GM23338 (cell line): Measurements from ENCODE around the gene PPP2R2B. TPM values are rescaled to one million over a fixed set of nuclear protein-coding genes. Genes with fewer than 3 reads are reported as not detected.
A peak's percentile ranks its signal among the peaks of the same experiment; 100 is the strongest.

Experiments used
- ATAC-seq: fragments of 200-7000 bp; cut with Tn5 transposase; 3 replicates; pipeline ENCODE4 v1.9.1; 2020
- DNase-seq: peaks from one replicate; pipeline ENCODE4 v3.0.0-alpha.2; 2015; ENCODE audit warnings: low spot score
- H2AFZ ChIP-seq: fragments of 200-600 bp; sonication (generic); 2 replicates; pipeline ENCODE4 v1.8.0; 2016; ENCODE audit warnings: antibody characterized with exemption, mild to moderate bottlenecking, moderate library complexity
- H3F3A ChIP-seq: fragments of 200-600 bp; sonication (generic); replicated peaks from 2 replicates; pipeline ENCODE4 v1.8.0; 2017; ENCODE audit warnings: antibody characterized with exemption, mixed run types, low read depth
- H3K27ac ChIP-seq: fragments of 200-600 bp; sonication (generic); 2 replicates; pipeline ENCODE4 v1.6.1; 2016; ENCODE audit warnings: low read depth
- H3K27me3 ChIP-seq: fragments of 200-600 bp; sonication (generic); 2 replicates; pipeline ENCODE4 v1.8.0; 2016; ENCODE audit warnings: mild to moderate bottlenecking, mixed run types, moderate library complexity; ENCODE audit not compliant: insufficient read depth
- H3K36me3 ChIP-seq: fragments of 200-600 bp; sonication (generic); 2 replicates; pipeline ENCODE4 v1.8.0; 2016; ENCODE audit warnings: mild to moderate bottlenecking; ENCODE audit not compliant: insufficient read depth
- H3K4me1 ChIP-seq: fragments of 200-600 bp; sonication (generic); 2 replicates; pipeline ENCODE4 v1.8.0; 2016; ENCODE audit warnings: mild to moderate bottlenecking, moderate library complexity; ENCODE audit not compliant: insufficient read depth
- H3K4me2 ChIP-seq: fragments of 200-600 bp; sonication (generic); 2 replicates; pipeline ENCODE4 v1.7.1; 2017; ENCODE audit warnings: mixed run types
- H3K4me3 ChIP-seq: fragments of 200-600 bp; sonication (generic); 2 replicates; pipeline ENCODE4 v1.6.1; 2016; ENCODE audit warnings: mixed run types
- H3K79me2 ChIP-seq: fragments of 200-600 bp; sonication (generic); replicated peaks from 2 replicates; pipeline ENCODE4 v1.8.0; 2017; ENCODE audit warnings: mild to moderate bottlenecking; ENCODE audit not compliant: insufficient read depth
- H3K9me2 ChIP-seq: fragments of 200-600 bp; sonication (generic); 2 replicates; pipeline ENCODE4 v1.8.0; 2017; ENCODE audit not compliant: insufficient read depth
- H4K20me1 ChIP-seq: fragments of 200-600 bp; sonication (generic); replicated peaks from 2 replicates; pipeline ENCODE4 v1.8.0; 2017; ENCODE audit warnings: mild to moderate bottlenecking; ENCODE audit not compliant: insufficient read depth
- H3K27ac Mint-ChIP-seq: 2 replicates; pipeline ENCODE4 v1.8.0; 2020; ENCODE audit warnings: inconsistent platforms, mild to moderate bottlenecking, moderate library complexity, mixed read lengths
- H3K27me3 Mint-ChIP-seq: 3 replicates; pipeline ENCODE4 v1.8.0; 2022; ENCODE audit warnings: low read depth, mild to moderate bottlenecking, moderate library complexity, mixed read lengths, inconsistent platforms; ENCODE audit not compliant: insufficient read depth, poor library complexity
- H3K36me3 Mint-ChIP-seq: 3 replicates; pipeline ENCODE4 v1.8.0; 2021; ENCODE audit warnings: low read depth, mild to moderate bottlenecking, inconsistent platforms, moderate library complexity, mixed read lengths
- H3K4me1 Mint-ChIP-seq: 3 replicates; pipeline ENCODE4 v1.8.0; 2020; ENCODE audit warnings: mild to moderate bottlenecking, inconsistent platforms, mixed read lengths
- H3K4me3 Mint-ChIP-seq: 3 replicates; pipeline ENCODE4 v1.8.0; 2021; ENCODE audit warnings: moderate library complexity, mild to moderate bottlenecking, inconsistent platforms, mixed read lengths
- H3K9me3 Mint-ChIP-seq: 3 replicates; pipeline ENCODE4 v1.8.0; 2020; ENCODE audit warnings: moderate library complexity, mild to moderate bottlenecking, inconsistent platforms, mixed read lengths
- CREB1 ChIP-seq: fragments of 250-450 bp; sonication (Bioruptor Pico); IDR thresholded peaks from 2 replicates; pipeline ENCODE4 v1.5.0; 2020; ENCODE audit warnings: low read depth, mild to moderate bottlenecking, moderate library complexity
- CTCF ChIP-seq, 2 experiments: fragments of 200-600 bp in 1 of 2; sonication (generic) in 1 of 2; conservative IDR thresholded peaks; 2 replicates each; pipeline versions ENCODE4 v1.5.1 to v1.6.1; 2016 to 2017; ENCODE audit warnings: antibody characterized with exemption in 2 of 2, low read depth in 2 of 2, mild to moderate bottlenecking in 2 of 2, moderate library complexity in 1 of 2
- EZH2 ChIP-seq: fragments of 200-600 bp; sonication (generic); IDR thresholded peaks from one replicate; pipeline ENCODE4 v1.8.0; 2017; ENCODE audit warnings: antibody characterized with exemption, mild to moderate bottlenecking, low read depth; ENCODE audit not compliant: unreplicated experiment
- POLR2AphosphoS5 ChIP-seq: IDR thresholded peaks from 2 replicates; pipeline ENCODE4 v1.6.1; 2016; ENCODE audit warnings: antibody characterized with exemption, low read depth
- REST ChIP-seq: IDR thresholded peaks from one replicate; pipeline ENCODE4 v1.6.1; 2018; ENCODE audit warnings: antibody characterized with exemption; ENCODE audit not compliant: unreplicated experiment
- STAT1 ChIP-seq: IDR thresholded peaks from one replicate; pipeline ENCODE4 v1.6.1; 2016; ENCODE audit warnings: antibody characterized with exemption; ENCODE audit not compliant: unreplicated experiment
- ZNF114 ChIP-seq: fragments of 250-450 bp; sonication (Bioruptor Pico); IDR thresholded peaks from 2 replicates; pipeline ENCODE4 v1.5.0; 2020; ENCODE audit warnings: mild to moderate bottlenecking, moderate library complexity
- ZNF331 ChIP-seq: fragments of 250-450 bp; sonication (Bioruptor Pico); IDR thresholded peaks from 2 replicates; pipeline ENCODE4 v1.5.0; 2020; ENCODE audit warnings: low read depth, mild to moderate bottlenecking, moderate library complexity
- ZNF462 ChIP-seq: fragments of 250-450 bp; sonication (Bioruptor Pico); IDR thresholded peaks from 2 replicates; pipeline ENCODE4 v1.5.0; 2020; ENCODE audit warnings: mild to moderate bottlenecking, moderate library complexity
- polyA plus RNA-seq: library from polyadenylated mRNA; unstranded; fragments of >200 nt; fragmentation: Nextera tagmentation; extraction: Ambion mirVana; gene quantifications from 2 replicates; pipeline ENCODE4 v1.2.1, GENCODE V29; 2016
- total RNA-seq: library from RNA; depleted of rRNA; stranded (reverse); fragments of >200 nt; shearing (Covaris generic); gene quantifications from 2 replicates; pipeline ENCODE4 v1.2.3, GENCODE V29; 2014

Gene PPP2R2B
- total and polyA plus RNA-seq, 2 experiments from 2014 or later: 21.3 to 33.9 TPM

GRCh38 chr5:146889169-146889568, 10.6 kb upstream of the PPP2R2B start (continued):
- TF ChIP-seq REST (no peak), EZH2 (no peak), STAT1 (no peak), ZNF114 (CRISPR knock-in tag) (no peak), CREB1 (CRISPR knock-in tag) (no peak), CTCF (conservative IDR thresholded peaks at IDR 0.05; ENCODE audit: low read depth in 2 of 2) (no peak)

- Histone ChIP-seq H2AFZ (no peak overlapping the region), H3K27me3 (no peaks in the 10 kb centered on the region), H3F3A (no peaks in the 10 kb centered on the region), H3K36me3 (no peaks in the 10 kb centered on the region), H4K20me1 (no peaks in the 10 kb centered on the region), H3K27ac (no peak overlapping the region), H3K4me1 (peaks cover 32% of the 10 kb centered on the region), H3K9me2 (no peaks in the 10 kb centered on the region), H3K4me2 (peak overlapping the region; percentile 30), H3K79me2 (no peaks in the 10 kb centered on the region), H3K4me3 (no peak overlapping the region)
- Mint-ChIP-seq H3K36me3 (no peaks in the 10 kb centered on the region), H3K4me3 (peak overlapping the region; percentile 2; the same call in 1 of the 3 replicates), H3K27me3 (peaks cover 4% of the 10 kb centered on the region), H3K4me1 (peaks cover 31% of the 10 kb centered on the region), H3K9me3 (no peaks in the 10 kb centered on the region), H3K27ac (no peak overlapping the region; the same call in 1 of the 2 replicates)
- ATAC-seq (peak; percentile 81), DNase-seq (peak; percentile 32)
- TF ChIP-seq ZNF331 (no peak), ZNF462 (CRISPR knock-in tag) (no peak), REST (no peak), CREB1 (CRISPR knock-in tag) (no peak), POLR2AphosphoS5 (no peak)
Observed at GRCh38 chr5:146888351-146888978, 9.9 kb upstream of the PPP2R2B start.
